ENCODE data around the gene NACC2.

NACC2 gene

GRCh38 chr9:136141682-136142413, 46.8 kb upstream of the NACC2 start:
- no peak for DNase-seq (ENCODE audit: extremely low read depth, low read depth)
- TF ChIP-seq CTCF (IDR thresholded peaks at IDR 0.05; ENCODE audit: low read depth, low read length, missing control alignments), result no peak
- no peak overlapping the region for H3K4me3 ChIP-seq (replicated peaks; ENCODE audit: low read depth, low read length)

- no peak for TF ChIP-seq CTCF (IDR thresholded peaks at IDR 0.05; ENCODE audit: low read depth, low read length, missing control alignments)
- H3K4me3 ChIP-seq (replicated peaks; ENCODE audit: low read depth, low read length), result no peak overlapping the region
- DNase-seq (ENCODE audit: extremely low read depth, low read depth), result no peak
These were observed 45.9 kb upstream of the NACC2 start for GRCh38 chr9:136140966-136141365.

GRCh38 chr9:136140046-136140445, 45.0 kb upstream of the NACC2 start:
- no peak overlapping the region for H3K4me3 ChIP-seq (replicated peaks; ENCODE audit: low read depth, low read length)
- TF ChIP-seq CTCF (IDR thresholded peaks at IDR 0.05; ENCODE audit: low read depth, low read length, missing control alignments), result no peak
- no peak for DNase-seq (ENCODE audit: extremely low read depth, low read depth)

GRCh38 chr9:136138566-136138965, 43.5 kb upstream of the NACC2 start:
- DNase-seq (ENCODE audit: extremely low read depth, low read depth), result no peak
- no peak overlapping the region for H3K4me3 ChIP-seq (replicated peaks; ENCODE audit: low read depth, low read length)
- peak; percentile 44 for TF ChIP-seq CTCF (IDR thresholded peaks at IDR 0.05; ENCODE audit: low read depth, low read length, missing control alignments)

GRCh38 chr9:136137321-136138265, 42.5 kb upstream of the NACC2 start:
- TF ChIP-seq CTCF (IDR thresholded peaks at IDR 0.05; ENCODE audit: low read depth, low read length, missing control alignments), result no peak
- no peak overlapping the region for H3K4me3 ChIP-seq (replicated peaks; ENCODE audit: low read depth, low read length)
- DNase-seq (ENCODE audit: extremely low read depth, low read depth), result no peak

- no peak overlapping the region for H3K4me3 ChIP-seq (replicated peaks; ENCODE audit: low read depth, low read length)
- DNase-seq (ENCODE audit: extremely low read depth, low read depth), result no peak
- no peak for TF ChIP-seq CTCF (IDR thresholded peaks at IDR 0.05; ENCODE audit: low read depth, low read length, missing control alignments)
These were observed 41.2 kb upstream of the NACC2 start for GRCh38 chr9:136136127-136136925.
